ENCODE data around the gene POLDIP2.
A peak's percentile ranks its signal among the peaks of the same experiment; 100 is the strongest.

POLDIP2 gene

DNA sequence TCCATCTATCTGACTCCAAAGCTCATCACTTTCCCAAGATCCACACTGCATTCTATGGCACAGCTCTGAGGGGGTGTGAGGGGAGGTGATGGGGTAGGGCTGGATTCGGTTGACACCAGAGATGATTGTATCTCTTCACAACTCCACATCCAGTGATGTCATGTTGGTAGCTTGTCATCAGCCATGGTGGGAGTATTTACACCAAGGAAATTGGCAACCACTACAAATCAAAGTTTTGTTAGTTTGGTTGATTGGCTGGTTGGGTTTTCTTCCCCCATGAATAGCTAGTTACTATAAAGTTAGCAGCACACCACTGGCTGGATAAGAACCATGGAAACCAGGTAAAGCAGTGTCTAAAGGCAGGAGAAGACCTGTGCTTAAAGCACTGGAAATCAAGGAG, 33.7 kb upstream of the POLDIP2 start:
- H3K36me3 ChIP-seq = peaks cover 88% of the 10 kb centered on the region
- no peak overlapping the region for H3K4me3 ChIP-seq
- TF ChIP-seq Cebpa-rat (IDR thresholded peaks at IDR 0.05) = no peak
- H3K27me3 ChIP-seq = peaks cover under 1% of the 10 kb centered on the region; the same call in 1 of the 2 replicates
- H3K9me3 ChIP-seq = no peaks in the 10 kb centered on the region
- no peaks in the 10 kb centered on the region for H3K4me1 ChIP-seq
- H3K4me2 ChIP-seq = no peak overlapping the region
- no peaks in the 10 kb centered on the region; the same call in 1 of the 2 replicates for H4K20me1 ChIP-seq
- H3K27ac ChIP-seq = no peak overlapping the region
- no peak overlapping the region for H3K9ac ChIP-seq

DNA sequence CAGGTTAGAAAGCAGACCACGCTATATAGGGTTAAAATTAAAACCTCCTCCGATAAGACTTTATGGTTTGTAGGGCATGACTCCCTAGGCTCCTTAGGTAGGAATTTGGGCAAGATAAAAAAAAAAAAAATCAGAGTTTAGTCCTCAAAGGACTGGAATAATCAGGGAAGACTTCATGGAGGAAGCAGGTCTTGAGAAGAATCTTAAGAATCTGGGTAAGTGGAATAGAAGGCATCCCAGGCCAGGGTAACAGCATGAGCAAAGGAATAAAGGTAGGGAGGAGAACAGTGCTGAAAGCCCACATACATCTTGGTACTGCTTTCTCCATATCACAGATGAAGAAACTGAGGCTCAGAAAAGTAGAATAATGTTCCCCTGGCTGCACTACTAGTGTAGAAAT, 33.2 kb upstream of the POLDIP2 start:
- Histone ChIP-seq H3K4me1 (peaks cover under 1% of the 10 kb centered on the region; the same call in 1 of the 2 replicates), H3K36me3 (peaks cover 84% of the 10 kb centered on the region), H3K27ac (no peak overlapping the region), H3K9ac (no peak overlapping the region), H4K20me1 (no peaks in the 10 kb centered on the region; the same call in 1 of the 2 replicates), H3K4me3 (no peak overlapping the region), H3K4me2 (no peak overlapping the region), H3K9me3 (no peaks in the 10 kb centered on the region), H3K27me3 (peaks cover 4% of the 10 kb centered on the region; the same call in 1 of the 2 replicates)
- TF ChIP-seq Cebpa-rat (IDR thresholded peaks at IDR 0.05) = no peak

DNA sequence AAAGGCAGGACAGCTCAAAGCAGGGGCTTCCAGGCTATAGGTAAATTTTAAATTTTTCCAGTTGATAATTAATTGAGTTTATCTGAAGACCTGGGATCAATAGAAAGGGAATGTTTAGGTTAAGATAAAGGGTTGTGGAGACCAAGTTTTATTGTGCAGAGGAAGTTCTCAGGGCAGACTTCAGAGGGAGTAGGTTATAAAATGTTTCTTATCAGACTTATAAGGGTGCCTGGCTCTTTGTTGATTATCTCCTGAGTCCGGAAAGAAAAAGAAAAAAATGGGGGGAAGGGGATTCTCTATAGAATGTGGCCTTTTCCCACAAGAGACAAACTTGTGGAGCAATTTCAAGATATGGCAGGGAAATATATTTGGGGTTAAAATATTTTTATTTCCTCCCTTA, 32.8 kb upstream of the POLDIP2 start:
- Histone ChIP-seq H3K4me3 (no peak overlapping the region), H4K20me1 (no peaks in the 10 kb centered on the region; the same call in 1 of the 2 replicates), H3K27ac (no peak overlapping the region), H3K27me3 (peaks cover 8% of the 10 kb centered on the region; the same call in 1 of the 2 replicates), H3K9me3 (no peaks in the 10 kb centered on the region), H3K9ac (no peak overlapping the region), H3K36me3 (peaks cover 80% of the 10 kb centered on the region), H3K4me2 (no peak overlapping the region), H3K4me1 (peaks cover 5% of the 10 kb centered on the region)
- TF ChIP-seq Cebpa-rat (IDR thresholded peaks at IDR 0.05) = no peak

DNA sequence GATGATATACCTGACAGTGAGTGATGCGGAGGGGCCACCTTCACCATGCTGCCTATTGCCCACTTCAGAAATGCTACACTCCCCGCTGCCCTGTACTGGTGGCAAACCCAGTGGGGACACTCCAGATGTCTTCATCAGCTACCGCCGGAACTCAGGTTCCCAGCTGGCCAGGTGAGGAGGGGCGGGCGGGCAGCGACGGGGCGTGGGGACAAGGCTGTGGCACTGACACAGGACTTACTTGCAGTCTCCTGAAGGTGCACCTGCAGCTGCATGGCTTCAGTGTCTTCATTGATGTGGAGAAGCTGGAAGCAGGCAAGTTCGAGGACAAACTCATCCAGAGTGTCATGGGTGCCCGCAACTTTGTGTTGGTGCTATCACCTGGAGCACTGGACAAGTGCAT, 30.8 kb upstream of the POLDIP2 start:
- no peak for TF ChIP-seq Cebpa-rat (IDR thresholded peaks at IDR 0.05)
- Histone ChIP-seq H3K9me3 (no peaks in the 10 kb centered on the region), H3K4me3 (no peak overlapping the region), H4K20me1 (peaks cover 6% of the 10 kb centered on the region; the same call in 1 of the 2 replicates), H3K9ac (no peak overlapping the region), H3K4me2 (no peak overlapping the region), H3K36me3 (peaks cover 59% of the 10 kb centered on the region), H3K27ac (no peak overlapping the region), H3K4me1 (peaks cover 25% of the 10 kb centered on the region), H3K27me3 (peaks cover 29% of the 10 kb centered on the region)

DNA sequence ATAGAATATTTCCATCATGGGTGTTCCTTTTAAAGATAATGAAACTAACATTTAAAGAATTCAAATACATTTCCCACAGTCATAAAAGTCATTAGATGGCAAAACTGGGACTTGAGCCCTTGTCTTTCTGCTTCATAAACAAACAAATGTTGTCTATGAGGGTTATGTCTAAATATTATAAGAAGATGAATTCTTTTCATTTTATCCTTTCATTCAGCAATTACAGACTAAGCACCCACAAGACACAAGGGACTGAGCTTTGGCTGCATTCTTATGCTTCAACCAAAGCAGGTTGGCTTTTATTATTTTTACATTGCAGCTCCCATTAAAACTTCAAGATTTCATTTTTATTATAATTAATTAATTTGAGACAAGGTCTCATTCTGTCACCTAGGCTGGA, 29.1 kb upstream of the POLDIP2 start:
- Histone ChIP-seq H4K20me1 (peaks cover 10% of the 10 kb centered on the region), H3K9ac (no peak overlapping the region), H3K27me3 (peaks cover 29% of the 10 kb centered on the region), H3K4me2 (no peak overlapping the region), H3K9me3 (no peaks in the 10 kb centered on the region), H3K4me3 (no peak overlapping the region), H3K27ac (no peak overlapping the region), H3K4me1 (peaks cover 25% of the 10 kb centered on the region), H3K36me3 (peaks cover 56% of the 10 kb centered on the region)
- TF ChIP-seq Cebpa-rat (IDR thresholded peaks at IDR 0.05) = no peak

DNA sequence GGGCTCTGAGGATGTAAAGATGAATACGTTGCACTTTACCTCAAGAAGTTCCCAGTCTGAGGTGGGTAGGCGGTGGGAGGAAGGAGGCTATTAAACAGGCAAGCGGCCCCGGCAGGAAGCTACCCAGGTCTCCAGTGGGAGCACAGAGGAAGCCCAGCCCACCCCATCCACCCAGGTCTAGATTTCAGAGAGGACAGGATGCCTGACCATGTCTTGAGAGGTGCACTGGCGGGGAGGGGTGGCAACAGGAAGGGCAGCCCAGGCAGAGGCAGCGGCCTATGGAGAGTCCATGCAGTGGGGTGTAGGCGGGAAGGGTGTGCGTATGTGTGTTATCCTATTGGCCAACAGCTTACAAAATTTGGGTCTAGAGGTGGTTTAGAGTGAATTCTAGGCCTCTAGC, 28.1 kb upstream of the POLDIP2 start:
- peak overlapping the region; percentile 69; the same call in 1 of the 2 replicates for H3K4me3 ChIP-seq
- H3K4me2 ChIP-seq = peak overlapping the region; percentile 96
- peaks cover 51% of the 10 kb centered on the region for H3K36me3 ChIP-seq
- peaks cover 29% of the 10 kb centered on the region for H3K27me3 ChIP-seq
- H3K4me1 ChIP-seq = peaks cover 28% of the 10 kb centered on the region
- no peak overlapping the region for H3K9ac ChIP-seq
- H3K9me3 ChIP-seq = no peaks in the 10 kb centered on the region
- peaks cover 15% of the 10 kb centered on the region for H4K20me1 ChIP-seq
- no peak overlapping the region for H3K27ac ChIP-seq
- no peak for TF ChIP-seq Cebpa-rat (IDR thresholded peaks at IDR 0.05)

DNA sequence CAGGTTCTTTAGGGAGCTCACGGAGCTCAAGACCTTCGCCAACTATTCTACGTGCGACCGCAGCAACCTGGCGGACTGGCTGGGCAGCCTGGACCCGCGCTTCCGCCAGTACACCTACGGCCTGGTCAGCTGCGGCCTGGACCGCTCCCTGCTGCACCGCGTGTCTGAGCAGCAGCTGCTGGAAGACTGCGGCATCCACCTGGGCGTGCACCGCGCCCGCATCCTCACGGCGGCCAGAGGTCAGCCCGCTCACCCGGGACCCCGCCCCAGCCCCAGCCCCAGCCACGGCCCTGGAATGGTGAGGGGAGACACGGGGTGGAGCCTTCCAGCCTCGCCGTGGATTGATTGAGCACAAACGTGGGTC, 27.7 kb upstream of the POLDIP2 start:
- peak overlapping the region; percentile 68 for H3K9ac ChIP-seq
- peaks cover 32% of the 10 kb centered on the region for H3K4me1 ChIP-seq
- peak overlapping the region; percentile 96 for H3K4me2 ChIP-seq
- peaks cover 29% of the 10 kb centered on the region for H3K27me3 ChIP-seq
- H3K36me3 ChIP-seq = peaks cover 48% of the 10 kb centered on the region
- H3K4me3 ChIP-seq = peak overlapping the region; percentile 69
- peaks cover 15% of the 10 kb centered on the region for H4K20me1 ChIP-seq
- no peak for TF ChIP-seq Cebpa-rat (IDR thresholded peaks at IDR 0.05)
- H3K9me3 ChIP-seq = no peaks in the 10 kb centered on the region
- no peak overlapping the region for H3K27ac ChIP-seq

DNA sequence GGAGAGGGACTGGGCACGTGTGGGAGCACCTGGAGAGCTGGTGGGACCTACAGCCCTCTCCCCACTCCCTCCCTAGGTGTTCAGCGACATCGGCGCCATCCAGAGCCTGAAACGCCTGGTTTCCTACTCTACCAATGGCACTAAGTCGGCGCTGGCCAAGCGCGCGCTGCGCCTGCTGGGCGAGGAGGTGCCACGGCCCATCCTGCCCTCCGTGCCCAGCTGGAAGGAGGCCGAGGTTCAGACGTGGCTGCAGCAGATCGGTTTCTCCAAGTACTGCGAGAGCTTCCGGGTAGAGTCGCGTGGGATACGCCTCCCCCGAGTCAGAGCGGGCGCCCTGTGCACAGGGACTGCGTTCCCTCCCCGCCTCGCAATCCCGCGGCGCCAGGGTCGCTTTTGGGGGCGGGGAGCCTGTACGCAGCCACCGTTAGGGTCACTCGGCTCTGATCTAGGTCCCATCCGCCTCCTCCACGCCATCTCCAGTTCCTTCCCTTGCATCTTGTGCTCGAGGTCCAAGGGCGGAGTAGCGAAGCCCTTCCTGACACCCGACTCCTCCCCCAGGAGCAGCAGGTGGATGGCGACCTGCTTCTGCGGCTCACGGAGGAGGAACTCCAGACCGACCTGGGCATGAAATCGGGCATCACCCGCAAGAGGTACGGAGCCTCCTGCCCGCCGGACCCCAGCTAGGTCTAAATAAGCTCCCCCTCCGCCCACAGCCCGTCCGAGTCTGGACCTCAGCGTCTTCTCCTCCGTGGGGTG, 27.1 kb upstream of the POLDIP2 start:
- peak overlapping the region; percentile 69 for H3K4me3 ChIP-seq

DNA sequence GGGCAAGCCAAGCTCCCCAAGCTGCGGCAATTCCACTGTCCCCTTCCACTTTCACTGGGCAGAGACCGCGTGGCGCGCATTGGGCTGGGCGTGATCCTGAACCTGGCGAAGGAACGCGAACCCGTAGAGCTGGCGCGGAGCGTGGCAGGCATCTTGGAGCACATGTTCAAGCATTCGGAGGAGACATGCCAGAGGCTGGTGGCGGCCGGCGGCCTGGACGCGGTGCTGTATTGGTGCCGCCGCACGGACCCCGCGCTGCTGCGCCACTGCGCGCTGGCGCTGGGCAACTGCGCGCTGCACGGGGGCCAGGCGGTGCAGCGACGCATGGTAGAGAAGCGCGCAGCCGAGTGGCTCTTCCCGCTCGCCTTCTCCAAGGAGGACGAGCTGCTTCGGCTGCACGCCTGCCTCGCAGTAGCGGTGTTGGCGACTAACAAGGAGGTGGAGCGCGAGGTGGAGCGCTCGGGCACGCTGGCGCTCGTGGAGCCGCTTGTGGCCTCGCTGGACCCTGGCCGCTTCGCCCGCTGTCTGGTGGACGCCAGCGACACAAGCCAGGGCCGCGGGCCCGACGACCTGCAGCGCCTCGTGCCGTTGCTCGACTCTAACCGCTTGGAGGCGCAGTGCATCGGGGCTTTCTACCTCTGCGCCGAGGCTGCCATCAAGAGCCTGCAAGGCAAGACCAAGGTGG, 24.0 kb upstream of the POLDIP2 start:
- Histone ChIP-seq H3K9ac (no peak overlapping the region), H3K4me2 (no peak overlapping the region), H3K4me3 (no peak overlapping the region), H3K4me1 (peaks cover 35% of the 10 kb centered on the region), H3K36me3 (peaks cover 35% of the 10 kb centered on the region), H3K27me3 (peaks cover 29% of the 10 kb centered on the region), H3K27ac (no peak overlapping the region), H4K20me1 (peaks cover 36% of the 10 kb centered on the region), H3K9me3 (no peaks in the 10 kb centered on the region)
- no peak for TF ChIP-seq Cebpa-rat (IDR thresholded peaks at IDR 0.05)

More for the DNA sequence above, 27.1 kb upstream of the POLDIP2 start:
- Histone ChIP-seq H3K4me1 (peaks cover 35% of the 10 kb centered on the region), H3K27me3 (peaks cover 29% of the 10 kb centered on the region), H3K4me2 (peak overlapping the region; percentile 96), H3K9me3 (no peaks in the 10 kb centered on the region), H3K9ac (peak overlapping the region; percentile 68), H3K36me3 (peaks cover 42% of the 10 kb centered on the region), H4K20me1 (peaks cover 15% of the 10 kb centered on the region), H3K27ac (peak overlapping the region; percentile 45; the same call in 1 of the 2 replicates)
- no peak for TF ChIP-seq Cebpa-rat (IDR thresholded peaks at IDR 0.05)
